ENCODE data around the gene MRPL21.

The MRPL21 gene

GRCh38 chr11:68934666-68935065 lies 31.0 kb upstream of the MRPL21 start:
- no peak for DNase-seq

GRCh38 chr11:68934321-68934645 lies 30.7 kb upstream of the MRPL21 start:
- no peak for DNase-seq

GRCh38 chr11:68933605-68934320 lies 30.1 kb upstream of the MRPL21 start:
- DNase-seq: no peak

GRCh38 chr11:68932933-68933577 lies 29.4 kb upstream of the MRPL21 start:
- DNase-seq: no peak

GRCh38 chr11:68932358-68932757 lies 28.7 kb upstream of the MRPL21 start:
- no peak for DNase-seq

GRCh38 chr11:68931911-68932310 lies 28.3 kb upstream of the MRPL21 start:
- DNase-seq: no peak

- DNase-seq: no peak
These were observed 27.6 kb upstream of the MRPL21 start for GRCh38 chr11:68930991-68931855.

- no peak for DNase-seq
These were observed 26.3 kb upstream of the MRPL21 start for GRCh38 chr11:68929706-68930570.

- DNase-seq: no peak
These were observed 25.5 kb upstream of the MRPL21 start for GRCh38 chr11:68929135-68929534.

GRCh38 chr11:68928136-68928880 lies 24.7 kb upstream of the MRPL21 start:
- no peak for DNase-seq

- no peak for DNase-seq
These were observed 23.9 kb upstream of the MRPL21 start for GRCh38 chr11:68927280-68928135.

GRCh38 chr11:68925611-68926010 lies 22.0 kb upstream of the MRPL21 start:
- no peak for DNase-seq

- no peak for DNase-seq
These were observed 20.7 kb upstream of the MRPL21 start for GRCh38 chr11:68924073-68924925.

- no peak for DNase-seq
These were observed 20.0 kb upstream of the MRPL21 start for GRCh38 chr11:68923614-68924013.

GRCh38 chr11:68916439-68916838 lies 12.8 kb upstream of the MRPL21 start:
- DNase-seq: no peak

- DNase-seq: no peak
These were observed 11.1 kb upstream of the MRPL21 start for GRCh38 chr11:68914761-68915160.

- no peak for DNase-seq
These were observed 9.6 kb upstream of the MRPL21 start for GRCh38 chr11:68913188-68913587.

GRCh38 chr11:68912254-68912653 lies 8.6 kb upstream of the MRPL21 start:
- no peak for DNase-seq

- no peak for DNase-seq
These were observed 8.1 kb upstream of the MRPL21 start for GRCh38 chr11:68911731-68912130.

- no peak for DNase-seq
These were observed 7.3 kb upstream of the MRPL21 start for GRCh38 chr11:68910965-68911364.

Measured in DMS 273 treated with DMSO at 0.1 percent for 48 hours (cell line).